IPS-20b (cell line): ENCODE results near the gene MFSD2B.
"Not testable (repeated sequence)": the region's sequence is repeated elsewhere in the genome, so short reads cannot be mapped to it uniquely, and the experiment has no call there.

Experiments used
- H3K27ac ChIP-seq: one replicate; pipeline ENCODE4 v1.5.1; 2013; ENCODE audit warnings: low read length
- H3K27me3 ChIP-seq: 2 replicates; pipeline ENCODE4 v1.6.1; 2013; ENCODE audit warnings: mild to moderate bottlenecking, low read length, inconsistent platforms; ENCODE audit not compliant: insufficient read depth
- H3K36me3 ChIP-seq: 2 replicates; pipeline ENCODE4 v1.6.1; 2013; ENCODE audit warnings: low read depth, mild to moderate bottlenecking, inconsistent platforms, low read length, moderate library complexity; ENCODE audit not compliant: insufficient read depth
- H3K4me1 ChIP-seq: 2 replicates; pipeline ENCODE4 v1.6.1; 2013; ENCODE audit warnings: mild to moderate bottlenecking, control low read depth, inconsistent platforms, low read length, moderate library complexity; ENCODE audit not compliant: insufficient read depth
- H3K4me3 ChIP-seq: 2 replicates; pipeline ENCODE4 v1.5.1; 2013; ENCODE audit warnings: mild to moderate bottlenecking, low read length, inconsistent platforms
- H3K9ac ChIP-seq: 2 replicates; pipeline ENCODE4 v1.6.1; 2013; ENCODE audit warnings: low read depth, mild to moderate bottlenecking, inconsistent platforms, low read length, moderate library complexity
- H3K9me3 ChIP-seq: 2 replicates; pipeline ENCODE4 v1.6.1; 2013; ENCODE audit warnings: mild to moderate bottlenecking, low read depth, low read length, inconsistent platforms; ENCODE audit not compliant: insufficient read depth

MFSD2B gene

DNA sequence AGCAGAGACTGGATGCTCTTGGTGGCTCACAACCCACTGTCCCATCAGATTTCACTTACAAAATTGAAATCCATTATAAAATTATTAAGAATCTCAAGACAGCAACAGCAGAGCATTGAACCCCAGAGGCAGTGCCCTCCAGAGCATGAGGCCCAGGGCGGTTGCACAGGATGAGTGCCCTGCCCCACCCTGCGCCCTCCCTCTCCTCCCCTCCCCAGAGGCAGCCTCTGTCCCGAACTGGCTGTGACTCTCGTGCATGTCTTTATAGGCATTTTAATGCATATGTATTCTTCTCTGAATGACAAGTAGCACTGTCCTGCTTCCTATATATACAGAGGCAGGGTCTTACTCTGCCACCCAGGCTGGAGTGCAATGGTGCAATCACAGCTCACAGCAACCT, 10.4 kb downstream of the MFSD2B start:
- H3K36me3 ChIP-seq = peaks cover 19% of the 10 kb centered on the region; the same call in 1 of the 2 replicates
- no peaks in the 10 kb centered on the region for H3K9me3 ChIP-seq
- H3K9ac ChIP-seq = no peak overlapping the region
- no peak overlapping the region for H3K27ac ChIP-seq
- H3K4me1 ChIP-seq = peaks cover under 1% of the 10 kb centered on the region; the same call in 1 of the 2 replicates
- H3K27me3 ChIP-seq = no peaks in the 10 kb centered on the region
- H3K4me3 ChIP-seq = no peak overlapping the region

DNA sequence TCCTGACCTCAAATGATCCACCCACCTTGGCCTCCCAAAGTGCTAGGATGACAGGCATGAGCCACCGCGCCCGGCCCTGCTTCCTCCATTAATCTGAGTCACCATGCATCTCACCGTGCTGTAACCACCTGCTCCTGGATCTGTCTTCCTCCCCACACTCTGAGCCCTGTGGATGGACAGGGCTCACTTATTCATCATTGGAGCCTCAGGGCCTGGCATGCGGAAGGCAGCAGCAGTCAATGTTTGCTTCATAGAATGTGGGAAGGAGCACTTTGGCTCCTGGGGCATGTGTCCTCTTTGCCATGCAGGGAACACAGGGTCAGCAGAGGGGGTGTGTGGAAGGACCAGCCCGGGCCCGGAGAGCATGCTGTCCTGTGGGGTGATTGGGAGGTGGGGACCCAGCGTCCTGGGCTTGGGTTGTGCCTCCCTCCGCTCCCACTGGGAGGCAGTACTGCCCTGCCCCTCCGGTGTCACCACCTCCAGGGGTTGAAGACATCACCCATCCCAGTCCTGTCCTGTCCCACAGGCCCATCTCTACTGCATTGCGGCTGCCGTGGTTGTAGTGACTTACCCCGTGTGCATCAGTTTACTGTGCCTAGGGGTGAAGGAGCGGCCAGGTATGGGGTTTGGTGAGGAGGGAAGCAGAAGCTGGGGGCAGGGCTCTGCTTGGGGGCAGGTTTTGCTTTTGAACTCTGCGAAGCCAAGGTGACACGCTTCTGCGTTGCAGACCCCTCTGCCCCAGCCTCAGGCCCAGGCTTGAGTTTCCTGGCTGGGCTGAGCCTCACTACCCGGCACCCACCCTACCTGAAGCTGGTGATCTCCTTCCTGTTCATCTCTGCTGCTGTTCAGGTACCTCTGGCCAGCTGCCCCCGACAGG, 11.5 kb downstream of the MFSD2B start:
- Histone ChIP-seq H3K9me3 (no peaks in the 10 kb centered on the region), H3K9ac (no peak overlapping the region), H3K4me3 (no peak overlapping the region), H3K27ac (no peak overlapping the region), H3K4me1 (peaks cover 9% of the 10 kb centered on the region; the same call in 1 of the 2 replicates), H3K27me3 (no peaks in the 10 kb centered on the region), H3K36me3 (peaks cover 22% of the 10 kb centered on the region; the same call in 1 of the 2 replicates)

DNA sequence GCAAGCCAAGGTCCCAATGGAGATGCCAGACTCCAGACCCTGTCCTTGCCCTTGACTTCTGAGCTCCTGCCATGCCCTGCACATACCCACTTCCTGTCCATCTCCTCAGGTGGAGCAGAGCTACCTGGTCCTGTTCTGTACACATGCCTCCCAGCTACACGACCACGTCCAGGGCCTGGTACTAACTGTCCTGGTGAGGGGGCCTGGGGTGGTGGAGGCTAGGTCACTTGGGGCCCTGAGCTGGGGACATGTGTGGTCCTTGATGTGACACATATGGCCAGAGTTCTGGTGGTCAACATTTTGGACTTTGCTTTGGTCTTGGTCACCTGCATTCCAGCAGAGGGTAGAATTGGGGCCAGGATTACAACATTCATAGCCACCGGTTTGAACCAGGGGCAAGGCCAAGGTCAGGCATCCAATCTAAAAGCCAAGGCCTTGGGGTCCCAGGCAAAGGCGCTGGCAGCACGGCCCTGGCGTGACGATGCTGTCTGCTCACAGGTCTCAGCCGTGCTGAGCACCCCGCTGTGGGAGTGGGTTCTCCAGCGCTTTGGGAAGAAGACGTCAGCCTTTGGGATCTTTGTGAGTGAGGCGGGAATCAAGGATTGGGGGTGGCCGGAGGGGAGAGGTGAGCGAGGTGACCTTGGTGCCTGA, 12.6 kb downstream of the MFSD2B start:
- H3K27me3 ChIP-seq = no peaks in the 10 kb centered on the region
- H3K9me3 ChIP-seq = no peaks in the 10 kb centered on the region
- no peak overlapping the region for H3K9ac ChIP-seq
- no peak overlapping the region for H3K27ac ChIP-seq
- H3K36me3 ChIP-seq = peaks cover 22% of the 10 kb centered on the region; the same call in 1 of the 2 replicates
- no peak overlapping the region for H3K4me3 ChIP-seq
- peaks cover 16% of the 10 kb centered on the region; the same call in 1 of the 2 replicates for H3K4me1 ChIP-seq

DNA sequence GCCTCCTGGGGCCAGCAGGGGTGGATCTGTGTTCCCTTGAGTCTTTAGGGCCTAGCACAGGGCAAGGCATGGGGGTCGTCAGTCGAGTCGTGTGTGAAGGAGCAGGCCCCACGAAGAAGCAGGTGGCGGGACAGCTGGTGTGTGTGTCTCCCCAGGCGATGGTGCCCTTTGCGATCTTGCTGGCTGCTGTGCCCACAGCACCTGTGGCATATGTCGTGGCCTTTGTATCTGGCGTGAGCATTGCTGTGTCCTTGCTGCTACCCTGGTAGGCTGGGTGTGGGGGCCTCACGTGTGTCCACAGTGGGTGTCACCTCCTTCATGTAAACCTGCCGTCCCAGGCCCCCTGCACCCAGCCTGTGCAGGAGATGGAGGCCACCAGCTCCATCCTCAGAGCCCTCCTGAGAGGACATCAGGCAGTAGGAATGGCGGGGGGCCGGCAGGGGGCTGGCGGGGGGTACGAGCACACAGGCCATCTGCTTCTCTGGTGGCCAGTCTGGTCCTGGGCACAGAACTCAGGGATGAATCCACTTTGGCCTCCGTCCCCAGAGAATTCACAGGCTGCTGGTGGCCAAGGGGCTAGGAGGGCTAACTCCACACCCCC, 13.2 kb downstream of the MFSD2B start:
- H3K4me3 ChIP-seq = no peak overlapping the region
- no peak overlapping the region for H3K9ac ChIP-seq
- peaks cover 22% of the 10 kb centered on the region; the same call in 1 of the 2 replicates for H3K36me3 ChIP-seq
- no peaks in the 10 kb centered on the region for H3K27me3 ChIP-seq
- H3K4me1 ChIP-seq = peaks cover 18% of the 10 kb centered on the region; the same call in 1 of the 2 replicates
- no peak overlapping the region for H3K27ac ChIP-seq
- H3K9me3 ChIP-seq = no peaks in the 10 kb centered on the region

DNA sequence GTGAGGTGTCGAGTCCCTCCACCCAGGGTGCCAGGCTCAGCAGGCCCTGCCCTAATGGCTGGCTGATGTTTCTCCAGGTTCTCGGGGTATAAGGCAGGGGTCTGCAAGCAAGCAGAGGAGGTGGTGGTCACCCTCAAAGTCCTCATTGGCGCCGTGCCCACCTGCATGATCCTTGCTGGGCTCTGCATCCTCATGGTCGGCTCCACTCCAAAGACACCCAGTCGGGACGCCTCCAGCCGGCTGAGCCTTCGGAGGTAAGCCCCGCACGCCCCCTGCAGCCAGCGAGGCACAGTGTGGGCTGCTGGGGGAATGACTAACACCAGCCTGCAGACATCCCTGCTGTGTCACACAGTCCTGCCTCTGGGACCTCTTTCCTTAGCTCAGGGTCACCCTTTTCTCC, 14.1 kb downstream of the MFSD2B start:
- no peak overlapping the region for H3K27ac ChIP-seq
- H3K4me3 ChIP-seq = no peak overlapping the region
- peaks cover 28% of the 10 kb centered on the region; the same call in 1 of the 2 replicates for H3K36me3 ChIP-seq
- no peaks in the 10 kb centered on the region for H3K27me3 ChIP-seq
- peak overlapping the region; percentile 66; the same call in 1 of the 2 replicates for H3K9ac ChIP-seq
- peaks cover 18% of the 10 kb centered on the region; the same call in 1 of the 2 replicates for H3K4me1 ChIP-seq
- H3K9me3 ChIP-seq = no peaks in the 10 kb centered on the region

DNA sequence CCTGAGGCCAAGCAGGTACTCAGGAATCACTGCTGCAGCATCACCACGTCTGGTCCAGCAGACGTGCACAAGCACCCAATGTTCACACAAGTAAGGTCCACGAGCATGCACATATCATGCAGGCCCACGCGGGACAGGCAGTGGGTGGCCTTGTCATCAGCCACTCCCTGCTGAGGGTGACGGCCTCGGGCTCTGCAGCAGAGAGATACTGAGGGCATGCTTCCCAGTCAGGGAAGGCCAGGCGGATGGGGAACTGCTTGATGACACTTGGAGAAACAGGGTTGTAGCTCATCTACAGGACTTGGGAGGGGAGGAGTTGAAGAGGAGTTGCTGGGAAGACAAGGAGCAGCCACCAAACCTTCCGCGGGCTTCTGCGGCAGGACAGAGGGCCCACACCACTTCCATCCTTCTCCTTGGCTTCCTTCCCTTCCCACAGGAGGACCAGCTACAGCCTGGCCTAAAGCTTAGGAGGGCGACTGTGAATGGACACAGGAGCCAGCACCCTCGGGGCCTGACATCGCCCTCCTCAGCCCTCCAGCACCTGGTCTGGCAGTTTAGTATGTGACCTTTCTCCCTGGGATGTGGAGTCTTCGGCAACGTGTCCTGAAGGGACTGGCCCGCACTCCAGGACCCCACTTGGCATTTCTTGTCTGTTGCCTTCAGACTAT, 15.2 kb downstream of the MFSD2B start:
- Histone ChIP-seq H3K4me1 (peaks cover 18% of the 10 kb centered on the region; the same call in 1 of the 2 replicates), H3K9ac (peak overlapping the region; percentile 66; the same call in 1 of the 2 replicates), H3K27me3 (no peaks in the 10 kb centered on the region), H3K36me3 (peaks cover 39% of the 10 kb centered on the region), H3K9me3 (no peaks in the 10 kb centered on the region), H3K27ac (peak overlapping the region; percentile 20), H3K4me3 (no peak overlapping the region)

DNA sequence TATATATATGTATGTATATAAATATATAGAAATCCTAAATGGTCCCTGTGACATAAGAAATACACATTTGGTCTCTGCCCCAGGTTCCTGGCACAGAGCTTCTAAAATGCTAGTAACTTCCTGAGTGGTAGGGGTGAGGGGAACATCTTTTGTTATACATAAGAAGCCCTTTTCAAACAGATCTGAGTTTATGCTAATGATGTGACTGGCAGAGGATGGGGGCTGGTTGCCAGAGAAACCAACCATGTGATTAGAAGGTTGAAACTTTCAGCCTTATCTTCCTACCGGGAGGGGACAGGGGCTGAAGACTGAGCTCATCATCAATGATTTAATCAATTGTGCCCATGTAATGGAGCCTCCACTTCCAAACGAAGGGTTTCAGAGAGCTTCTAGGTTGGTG, 16.3 kb downstream of the MFSD2B start:
- H3K9ac ChIP-seq = peak overlapping the region; percentile 66; the same call in 1 of the 2 replicates

DNA sequence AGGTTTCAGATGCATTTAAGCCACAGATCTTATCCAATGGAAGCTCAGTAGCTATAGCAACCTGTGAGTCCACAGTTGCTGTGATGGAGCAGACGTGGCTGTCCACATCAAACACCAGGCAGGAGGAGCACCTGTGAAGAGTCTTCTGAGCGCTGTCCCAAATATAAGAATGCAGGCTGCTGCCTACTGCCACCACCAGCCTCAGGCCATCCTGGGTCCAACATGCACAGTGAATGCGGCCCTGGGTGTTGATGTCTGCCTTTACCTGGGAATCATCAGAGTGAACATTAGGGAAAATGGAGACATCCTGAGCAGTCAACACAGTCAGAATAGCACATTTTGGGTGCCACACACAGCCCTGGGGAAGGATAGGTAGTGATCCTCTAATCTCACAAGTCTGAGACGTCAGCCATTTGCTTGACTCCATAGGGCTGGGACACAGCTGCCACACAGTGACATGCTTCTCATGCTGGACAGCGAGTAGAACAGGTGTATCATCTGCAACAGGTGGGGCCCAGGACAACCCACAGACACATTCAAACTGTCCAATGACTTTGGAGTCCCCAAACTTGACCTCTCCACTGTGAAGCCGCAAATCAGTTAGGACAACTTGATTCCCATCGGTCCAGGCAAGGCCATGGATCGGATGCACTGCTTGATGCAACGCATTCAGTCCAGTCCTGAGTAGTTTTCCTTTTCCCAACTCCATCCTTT, 29.1 kb downstream of the MFSD2B start:
- peaks cover 39% of the 10 kb centered on the region for H3K36me3 ChIP-seq
- H3K27ac ChIP-seq = no peak overlapping the region
- H3K27me3 ChIP-seq = no peaks in the 10 kb centered on the region
- no peak overlapping the region for H3K9ac ChIP-seq
- H3K9me3 ChIP-seq = no peaks in the 10 kb centered on the region
- H3K4me1 ChIP-seq = no peaks in the 10 kb centered on the region
- H3K4me3 ChIP-seq = no peak overlapping the region

More for the DNA sequence above, 16.3 kb downstream of the MFSD2B start:
- H3K4me3 ChIP-seq = peak overlapping the region; percentile 48; the same call in 1 of the 2 replicates
- H3K27ac ChIP-seq = peak overlapping the region; percentile 20
- H3K9me3 ChIP-seq = no peaks in the 10 kb centered on the region
- H3K27me3 ChIP-seq = no peaks in the 10 kb centered on the region
- peaks cover 50% of the 10 kb centered on the region for H3K36me3 ChIP-seq
- peaks cover 18% of the 10 kb centered on the region; the same call in 1 of the 2 replicates for H3K4me1 ChIP-seq

DNA sequence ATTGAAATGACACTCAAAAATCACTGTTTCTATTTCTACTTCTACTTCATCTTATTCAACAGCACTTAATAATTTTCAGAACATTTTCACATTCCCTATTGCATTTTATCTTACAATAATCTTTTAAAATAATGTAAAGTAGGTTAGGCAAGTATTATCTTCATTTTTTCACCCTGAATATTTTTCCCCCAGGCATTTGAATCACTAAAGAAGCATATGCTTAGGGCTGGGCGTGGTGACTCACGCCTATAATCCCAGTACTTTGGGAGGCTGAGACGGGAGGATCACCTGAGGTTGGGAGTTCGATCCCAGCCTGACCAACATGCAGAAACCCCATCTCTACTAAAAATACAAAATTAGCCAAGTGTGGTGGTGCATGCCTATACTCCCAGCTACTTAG, 30.6 kb downstream of the MFSD2B start:
- Histone ChIP-seq H3K27me3 (no peaks in the 10 kb centered on the region), H3K36me3 (peaks cover 35% of the 10 kb centered on the region), H3K9ac (no peak overlapping the region), H3K27ac (no peak overlapping the region), H3K9me3 (no peaks in the 10 kb centered on the region), H3K4me1 (no peaks in the 10 kb centered on the region), H3K4me3 (no peak overlapping the region)

DNA sequence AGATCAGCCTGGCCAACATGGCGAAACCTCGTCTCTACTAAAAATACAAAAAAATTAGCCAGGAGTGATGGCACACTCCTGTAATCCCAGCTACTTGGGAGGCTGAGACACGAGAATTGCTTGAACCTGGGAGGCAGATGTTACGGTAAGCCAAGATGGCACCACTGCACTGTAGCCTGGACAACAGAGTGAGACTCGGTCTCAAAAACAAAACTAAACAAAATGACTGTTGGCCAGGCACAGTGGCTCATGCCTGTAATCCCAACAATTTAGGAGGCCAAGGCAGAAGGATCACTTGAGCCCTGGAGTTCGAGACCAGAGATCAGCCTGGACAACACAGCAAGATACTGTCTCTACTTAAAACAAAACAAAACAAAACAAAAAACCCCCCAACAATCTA, 33.2 kb downstream of the MFSD2B start:
- not testable (repeated sequence) for H3K27me3 ChIP-seq, H3K27ac ChIP-seq, H3K4me3 ChIP-seq, H3K9me3 ChIP-seq, H3K9ac ChIP-seq
- H3K36me3 ChIP-seq = peaks cover 14% of the 10 kb centered on the region
- H3K4me1 ChIP-seq = peaks cover 10% of the 10 kb centered on the region; the same call in 1 of the 2 replicates
